Activated CD8-positive, alpha-beta memory T cell treated with anti-CD3 and anti-CD28 coated beads, Interleukin-2, amount 50 U/mL, for 48 hours (primary cell): ENCODE measurements around the gene SFT2D1.
"Not testable (repeated sequence)": the region's sequence is repeated elsewhere in the genome, so short reads cannot be mapped to it uniquely, and the experiment has no call there.

Experiments used
- DNase-seq: peaks from one replicate; pipeline ENCODE4 v3.0.0-alpha.2; 2020

SFT2D1 gene

DNA sequence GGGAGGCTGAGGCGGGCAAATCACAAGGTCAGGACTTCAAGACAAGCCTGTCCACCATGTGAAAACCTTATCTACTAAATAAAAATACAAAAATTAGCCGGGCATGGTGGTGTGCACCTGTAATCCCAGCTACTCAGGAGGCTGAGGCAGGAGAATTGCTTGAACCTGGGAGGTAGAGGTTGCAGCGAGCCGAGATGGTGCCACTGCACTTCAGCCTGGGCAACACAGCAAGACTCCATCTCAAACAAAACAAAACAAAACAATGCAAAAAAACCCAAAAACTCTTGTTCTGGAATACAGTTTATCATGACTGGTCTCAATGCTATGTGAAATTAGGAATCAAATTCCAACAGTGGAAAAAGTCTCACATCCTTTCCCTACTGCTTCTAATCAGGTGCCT lies 20.1 kb upstream of the SFT2D1 start:
- DNase-seq: not testable (repeated sequence)

DNA sequence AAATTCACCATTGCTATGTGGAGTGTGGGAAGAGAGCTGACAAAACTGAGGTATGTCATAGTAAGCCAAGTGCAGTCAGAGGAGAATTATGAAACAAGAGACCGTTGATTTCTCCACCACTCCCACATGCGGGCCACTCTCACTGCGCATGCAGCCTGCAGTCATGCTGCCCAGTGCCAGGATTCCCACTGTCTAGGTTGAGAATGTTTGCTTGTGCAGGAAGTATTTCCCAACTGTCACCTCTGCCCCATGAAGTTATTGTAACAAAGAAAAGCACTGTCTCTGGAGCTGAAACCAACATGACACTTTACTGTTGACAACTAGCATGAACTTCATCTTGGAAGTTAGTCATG lies 18.7 kb upstream of the SFT2D1 start:
- no peak for DNase-seq

DNA sequence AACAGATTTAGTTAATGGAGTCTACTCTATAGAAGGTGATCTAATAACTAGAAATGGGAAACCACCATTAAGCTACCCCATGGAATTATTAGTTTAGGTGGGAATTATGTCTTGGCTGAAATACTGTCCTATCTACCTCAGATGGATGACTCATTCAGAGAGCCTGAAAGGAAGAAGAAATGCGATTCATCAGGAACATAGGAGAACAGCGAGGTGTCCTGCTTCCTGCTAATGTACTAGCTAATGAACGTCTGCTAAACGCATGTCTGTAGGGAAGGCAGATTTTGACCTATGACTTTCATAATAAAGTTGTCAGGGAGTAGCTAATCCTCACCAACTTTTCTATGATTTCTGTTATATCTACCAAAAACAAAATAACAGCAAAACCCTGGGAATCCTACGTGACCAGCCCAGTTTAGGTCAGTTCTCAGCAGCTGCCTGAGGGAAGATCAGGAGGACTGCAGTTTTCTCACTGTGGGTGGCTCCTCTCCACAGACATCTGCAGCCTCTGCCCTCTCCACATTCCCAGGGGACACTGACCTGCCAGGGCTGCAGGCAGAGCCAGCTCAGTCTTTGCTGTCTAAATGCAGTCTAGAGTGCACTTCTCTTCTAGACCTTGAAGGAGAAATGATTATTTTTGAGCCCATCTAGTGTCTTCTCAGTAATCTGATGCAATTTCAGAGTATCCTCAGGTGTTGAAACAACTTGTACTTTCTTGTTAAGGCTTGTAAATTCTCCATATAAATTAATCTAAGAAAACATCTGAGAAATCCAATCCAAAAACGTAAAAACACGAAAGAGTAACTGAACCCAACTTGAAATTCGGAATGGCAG lies 18.1 kb upstream of the SFT2D1 start:
- no peak for DNase-seq

GRCh38 chr6:166355552-166355951 lies 13.2 kb upstream of the SFT2D1 start:
- no peak for DNase-seq

- DNase-seq: no peak
Observed at GRCh38 chr6:166354965-166355364, 12.6 kb upstream of the SFT2D1 start.

DNA sequence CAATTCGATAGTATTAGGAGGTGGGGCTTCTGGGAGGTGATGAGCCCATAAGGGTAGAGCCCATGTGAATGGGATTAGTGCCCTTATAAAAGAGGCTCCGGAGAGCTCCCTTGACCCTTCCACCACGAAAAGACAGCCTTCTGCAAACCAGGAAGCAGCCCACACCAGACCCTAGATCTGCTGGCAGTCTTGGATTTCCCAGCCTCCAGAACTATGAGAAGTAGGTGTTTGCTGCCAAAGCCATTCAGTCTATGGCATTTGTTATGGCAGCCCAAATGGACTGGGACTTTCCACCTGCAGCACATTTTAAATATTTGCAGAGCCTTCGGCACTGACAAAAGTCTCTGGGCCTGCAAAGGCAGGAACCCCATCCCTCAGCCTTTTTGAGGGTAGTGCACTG lies 11.8 kb upstream of the SFT2D1 start:
- DNase-seq: no peak

- no peak for DNase-seq
Observed at GRCh38 chr6:166353507-166353906, 11.2 kb upstream of the SFT2D1 start.

- no peak for DNase-seq
Observed at GRCh38 chr6:166352923-166353322, 10.6 kb upstream of the SFT2D1 start.

DNA sequence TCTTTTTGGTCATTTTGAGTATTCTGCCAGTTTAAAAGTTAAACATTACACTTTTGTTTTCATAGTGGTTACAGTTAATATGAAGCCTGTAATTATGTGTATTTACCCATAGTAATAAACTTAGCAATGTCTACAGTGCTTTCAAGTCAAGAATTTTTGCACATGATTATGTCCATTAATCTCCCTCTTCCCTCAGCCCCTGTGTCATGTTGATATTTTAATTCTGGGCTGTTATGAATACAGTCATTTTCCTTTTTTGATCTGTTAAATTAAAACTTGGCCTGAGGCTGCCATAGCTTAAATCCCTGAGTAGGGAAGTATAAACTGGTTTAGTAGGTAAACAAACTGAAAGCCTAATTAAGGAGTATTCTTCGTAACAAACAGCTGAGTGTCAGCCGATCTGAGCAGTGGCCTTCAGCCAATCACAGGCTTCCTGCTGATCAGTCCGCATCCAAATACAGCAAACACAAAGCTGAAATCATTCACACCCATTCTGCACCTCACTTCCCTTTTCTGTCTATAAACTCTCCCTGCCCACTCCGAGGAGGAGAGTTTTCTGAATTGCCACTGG lies 9.5 kb upstream of the SFT2D1 start:
- no peak for DNase-seq

DNA sequence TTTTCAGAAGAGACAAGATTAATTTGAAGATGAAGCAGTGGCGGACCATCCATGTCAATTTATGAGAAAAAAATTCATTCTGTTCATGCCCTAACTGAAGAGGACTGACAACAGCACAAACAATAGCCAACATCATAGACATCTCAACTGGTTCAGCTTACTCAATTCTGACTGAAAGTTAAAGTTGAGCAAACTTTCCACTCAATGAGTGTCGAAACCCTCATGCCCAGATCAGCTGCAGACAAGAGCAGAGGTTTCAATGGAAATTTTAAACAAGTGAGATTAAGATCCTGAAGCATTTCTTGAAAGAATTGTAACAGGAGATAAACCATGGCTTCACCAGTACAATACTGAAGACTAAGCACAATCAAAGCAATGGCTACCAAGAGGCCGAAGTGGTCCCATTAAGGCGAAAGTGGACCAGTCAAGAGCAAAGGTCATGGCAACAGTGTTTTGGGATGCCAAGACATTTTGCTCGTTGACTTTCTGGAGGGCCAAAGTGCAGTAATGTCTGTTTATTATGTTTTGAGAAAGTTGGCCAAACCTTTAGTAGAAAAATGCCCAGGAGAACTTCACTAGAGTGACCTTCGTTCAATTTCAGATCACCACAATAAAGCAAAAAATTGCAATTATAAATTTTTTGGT lies 6.1 kb upstream of the SFT2D1 start:
- DNase-seq: no peak

DNA sequence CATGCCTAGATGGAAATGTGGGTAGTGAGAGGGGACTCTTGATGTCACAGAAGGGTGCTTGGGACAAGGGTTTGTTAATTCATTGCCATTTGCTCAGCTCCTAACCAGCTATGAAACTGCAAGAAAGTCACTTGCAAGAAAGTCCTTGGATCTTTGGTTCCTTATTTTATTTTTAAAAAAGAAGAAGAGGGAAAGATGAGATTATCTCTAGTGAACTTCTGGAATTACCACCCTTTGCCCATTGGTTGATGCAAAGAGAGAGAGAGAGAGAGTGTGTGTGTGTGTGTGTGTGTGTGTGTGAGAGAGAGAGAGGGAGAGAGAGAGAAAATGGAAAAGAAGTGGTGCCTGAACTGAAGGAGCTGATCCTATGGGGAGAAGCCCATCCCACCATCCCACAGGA lies 4.6 kb upstream of the SFT2D1 start:
- no peak for DNase-seq

DNA sequence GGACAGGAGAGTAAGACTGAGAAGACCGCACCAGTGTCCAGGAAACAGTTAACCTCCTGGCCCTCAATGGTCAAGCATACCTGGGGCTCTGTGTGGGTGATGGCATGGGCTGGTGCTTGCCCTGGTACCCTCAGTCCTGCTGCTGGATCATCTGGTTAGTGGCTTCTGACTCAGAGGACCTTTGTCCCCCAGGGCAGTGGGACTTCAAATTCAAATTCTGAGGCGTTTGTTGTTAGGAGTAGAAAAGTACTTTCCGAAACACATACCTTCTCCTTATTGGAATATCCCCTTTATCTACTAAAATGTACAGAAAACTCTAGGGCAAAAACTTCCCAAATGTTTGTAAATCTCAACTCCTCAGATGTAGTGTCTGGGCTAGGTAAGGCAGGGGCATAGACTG lies 4.1 kb upstream of the SFT2D1 start:
- DNase-seq: no peak

GRCh38 chr6:166345672-166346071 lies 3.3 kb upstream of the SFT2D1 start:
- not testable (repeated sequence) for DNase-seq

- not testable (repeated sequence) for DNase-seq
Observed at GRCh38 chr6:166344921-166345320, 2.6 kb upstream of the SFT2D1 start.

DNA sequence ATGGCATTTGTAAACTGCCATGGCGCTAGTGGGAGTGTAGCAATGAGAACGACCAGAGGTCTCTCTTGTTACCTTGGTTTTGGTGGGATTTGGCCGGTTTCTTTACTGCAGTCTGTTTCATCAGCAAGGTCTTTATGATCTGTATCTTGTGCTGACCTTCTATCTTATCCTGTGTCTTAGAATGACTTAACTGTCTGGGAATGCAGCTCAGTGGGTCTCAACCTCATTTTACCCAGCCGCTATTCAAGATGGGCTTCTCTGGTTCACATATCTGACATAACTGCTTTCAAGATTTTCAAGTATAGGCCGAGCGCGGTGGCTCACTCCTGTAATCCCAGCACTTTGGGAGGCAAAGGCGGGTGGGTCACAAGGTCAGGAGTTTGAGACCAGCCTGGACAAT lies 1.9 kb upstream of the SFT2D1 start:
- DNase-seq: no peak

DNA sequence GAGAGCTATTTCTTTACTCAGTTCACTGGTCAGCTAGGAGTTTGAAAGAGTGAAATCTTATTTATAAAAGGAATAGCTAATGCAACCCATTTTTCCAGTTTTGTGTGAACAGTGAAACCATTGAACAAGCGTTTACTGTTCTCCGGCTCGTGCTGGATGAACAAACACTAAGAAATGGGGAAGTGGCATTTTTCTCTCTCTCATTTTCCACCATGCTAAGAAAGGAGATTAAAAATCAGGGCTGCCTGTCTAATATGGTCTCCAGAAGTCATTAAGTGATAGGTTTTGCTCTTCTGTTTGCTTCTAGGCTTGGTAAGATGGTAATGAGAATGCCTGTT lies 774 bp upstream of the SFT2D1 start:
- no peak for DNase-seq

- no peak for DNase-seq
Observed at GRCh38 chr6:166341977-166342348, 382 bp downstream of the SFT2D1 start.

- DNase-seq: no peak
Observed at GRCh38 chr6:166341464-166341863, 881 bp downstream of the SFT2D1 start.

DNA sequence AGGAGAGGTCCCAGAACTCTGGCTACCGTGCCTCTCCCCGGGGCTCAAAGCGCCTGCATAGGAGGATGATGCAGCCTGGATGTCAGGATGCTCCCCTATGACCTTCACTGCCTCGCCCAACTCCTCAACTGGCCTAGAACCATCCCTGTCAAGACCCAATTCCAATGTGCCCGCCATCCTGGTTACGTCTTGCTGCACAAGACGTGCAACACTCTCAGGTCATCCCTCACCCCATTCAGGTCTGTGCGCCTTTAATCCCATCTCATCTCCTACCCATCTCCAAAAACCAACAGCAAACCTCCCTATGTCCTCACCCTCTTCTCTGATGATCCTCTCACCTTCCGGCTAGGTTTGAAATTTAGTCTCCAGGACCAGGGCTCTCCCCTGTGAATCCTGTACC lies 3.5 kb downstream of the SFT2D1 start:
- no peak for DNase-seq

- no peak for DNase-seq
Observed at GRCh38 chr6:166336847-166337246, 5.5 kb downstream of the SFT2D1 start.

DNA sequence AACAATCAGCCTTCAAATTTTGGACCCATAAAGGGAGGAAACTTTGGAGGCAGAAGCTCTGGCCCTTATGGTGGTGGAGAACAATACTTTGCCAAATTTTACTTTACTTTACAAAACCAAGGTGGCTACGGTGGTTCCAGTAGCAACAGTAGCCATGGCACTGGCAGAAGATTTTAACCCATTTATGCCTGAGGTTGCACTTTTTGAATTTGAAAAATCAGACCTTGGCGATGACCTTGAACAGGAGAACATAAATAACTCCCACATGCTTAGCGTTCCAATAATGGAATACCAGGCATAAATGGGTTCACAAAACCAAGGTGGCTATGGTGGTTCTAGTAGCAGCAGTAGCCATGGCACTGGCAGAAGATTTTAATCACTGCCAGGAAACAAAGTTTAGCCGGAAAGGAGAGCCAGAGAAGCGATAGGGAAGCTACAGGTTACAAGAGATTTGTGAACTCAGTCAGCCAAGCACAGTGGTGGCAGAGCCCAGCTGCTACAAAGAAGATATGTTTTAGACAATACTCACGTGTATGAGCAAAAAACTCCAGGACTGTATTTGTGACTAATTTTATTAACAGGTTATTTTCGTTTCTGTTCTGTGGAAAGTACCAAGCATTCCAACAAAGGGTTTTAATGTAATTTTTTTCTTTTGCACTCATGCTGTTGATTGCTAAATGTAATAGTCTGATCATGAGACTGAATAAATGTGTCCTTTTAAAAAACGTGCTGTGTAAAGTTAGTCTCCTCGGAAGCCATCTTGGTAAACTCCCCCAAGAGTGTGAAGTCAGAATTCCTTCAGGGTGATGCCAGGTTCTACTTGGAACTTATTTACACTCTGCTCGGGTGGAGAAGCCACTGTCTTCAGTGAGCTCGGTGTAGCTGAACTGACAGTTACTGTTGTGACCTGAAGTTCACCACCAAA lies 6.7 kb downstream of the SFT2D1 start:
- DNase-seq: no peak

DNA sequence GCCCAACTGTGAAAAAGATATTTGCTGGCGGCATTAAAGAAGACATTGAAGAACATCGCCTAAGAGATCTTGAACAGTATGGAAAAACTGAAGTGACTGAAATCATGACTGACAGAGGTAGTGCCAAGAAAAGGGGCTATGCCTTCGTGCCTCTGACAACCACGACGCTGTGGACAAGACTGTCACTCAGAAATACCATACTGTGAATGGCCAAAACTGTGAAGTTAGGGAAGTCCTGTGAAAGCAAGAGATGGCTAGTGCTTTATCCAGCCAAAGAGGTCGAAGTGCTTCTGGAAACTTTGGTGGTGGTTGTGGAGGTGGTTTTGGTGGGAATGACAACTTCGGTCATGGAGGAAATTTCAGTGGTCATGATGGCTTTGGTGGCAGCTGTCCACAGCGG lies 7.5 kb downstream of the SFT2D1 start:
- no peak for DNase-seq

- no peak for DNase-seq
Observed at GRCh38 chr6:166333172-166333995, 9.0 kb downstream of the SFT2D1 start.
